Renal cortical epithelial cell (primary cell): ENCODE data around the gene CTLA4. TPM values are rescaled to one million over a fixed set of nuclear protein-coding genes. Genes with fewer than 3 reads are reported as not detected.

Experiments used
- DNase-seq: peaks from one replicate; pipeline ENCODE4 v3.0.0-alpha.2; 2011; ENCODE audit warnings: low read depth
- total RNA-seq: library from RNA; depleted of rRNA; stranded (reverse); fragments of >200 nt; gene quantifications from 2 replicates; pipeline ENCODE4 v1.2.3, GENCODE V29; 2014

The CTLA4 gene
- total RNA-seq, result not detected in 2 replicates

DNA sequence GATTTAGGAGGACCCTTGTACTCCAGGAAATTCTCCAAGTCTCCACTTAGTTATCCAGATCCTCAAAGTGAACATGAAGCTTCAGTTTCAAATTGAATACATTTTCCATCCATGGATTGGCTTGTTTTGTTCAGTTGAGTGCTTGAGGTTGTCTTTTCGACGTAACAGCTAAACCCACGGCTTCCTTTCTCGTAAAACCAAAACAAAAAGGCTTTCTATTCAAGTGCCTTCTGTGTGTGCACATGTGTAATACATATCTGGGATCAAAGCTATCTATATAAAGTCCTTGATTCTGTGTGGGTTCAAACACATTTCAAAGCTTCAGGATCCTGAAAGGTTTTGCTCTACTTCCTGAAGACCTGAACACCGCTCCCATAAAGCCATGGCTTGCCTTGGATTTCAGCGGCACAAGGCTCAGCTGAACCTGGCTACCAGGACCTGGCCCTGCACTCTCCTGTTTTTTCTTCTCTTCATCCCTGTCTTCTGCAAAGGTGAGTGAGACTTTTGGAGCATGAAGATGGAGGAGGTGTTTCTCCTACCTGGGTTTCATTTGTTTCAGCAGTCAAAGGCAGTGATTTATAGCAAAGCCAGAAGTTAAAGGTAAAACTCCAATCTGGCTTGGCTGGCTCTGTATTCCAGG, at the start of gene CTLA4:
Gene CTLA4, plus strand, starts transcription at position 211 of the 640 bp plus-strand sequence. Its CDS starts 172 bp downstream, at position 383.
- DNase-seq, result no peak

GRCh38 chr2:203818656-203819055, 48.9 kb upstream of the CTLA4 start:
- DNase-seq, result no peak

DNA sequence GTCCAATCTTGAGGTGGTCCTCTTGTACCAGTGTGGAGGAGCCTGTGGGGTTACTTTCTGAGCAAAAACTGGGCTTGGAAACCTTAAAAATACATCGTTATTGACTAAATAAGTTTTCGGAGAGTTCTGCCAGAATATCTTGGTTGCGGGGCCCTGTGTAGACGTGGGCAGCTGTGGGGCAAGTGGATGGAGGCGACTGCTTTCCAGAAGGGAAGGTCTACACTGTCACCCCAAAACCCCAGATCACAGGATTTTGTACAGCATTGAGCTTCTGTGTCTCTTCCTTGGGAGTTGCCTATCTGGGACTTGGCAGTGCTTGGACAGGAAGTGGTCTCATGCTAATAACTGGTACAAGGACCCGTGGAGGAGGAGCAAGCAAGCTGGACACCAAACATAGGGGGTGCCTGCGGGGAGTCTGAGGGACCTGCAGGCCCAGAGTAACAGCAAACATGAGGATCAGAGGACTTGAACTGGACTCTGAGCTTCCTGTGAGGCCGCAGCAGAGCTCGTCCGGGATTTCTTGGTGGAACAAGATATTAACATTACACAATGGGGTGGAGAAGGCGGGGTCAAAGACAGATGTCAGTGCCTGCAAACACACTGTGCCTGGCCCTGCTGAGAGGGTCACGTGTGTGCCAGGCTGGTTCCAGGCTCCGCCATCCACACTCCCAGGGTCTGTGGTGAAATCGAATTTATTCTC, 48.0 kb upstream of the CTLA4 start:
- DNase-seq, result no peak

DNA sequence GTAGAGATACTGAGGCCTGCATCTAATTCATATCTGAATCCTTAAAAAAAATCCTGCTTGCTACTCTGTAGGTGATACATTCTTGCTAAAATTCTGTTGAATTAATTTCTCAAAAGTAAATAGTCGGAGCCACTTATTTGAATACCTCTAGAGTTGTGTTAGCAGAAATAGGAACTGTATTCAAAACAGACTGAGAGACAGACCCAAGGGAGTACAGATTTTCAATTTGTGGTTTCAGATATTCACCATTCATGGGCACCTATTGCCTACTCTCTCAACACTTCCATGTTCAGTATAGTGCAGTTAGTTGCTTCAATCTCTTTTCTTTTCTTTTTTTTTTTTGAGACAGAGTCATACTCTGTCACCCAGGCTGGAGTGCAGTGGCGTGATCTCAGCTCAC, 46.6 kb upstream of the CTLA4 start:
- no peak for DNase-seq

DNA sequence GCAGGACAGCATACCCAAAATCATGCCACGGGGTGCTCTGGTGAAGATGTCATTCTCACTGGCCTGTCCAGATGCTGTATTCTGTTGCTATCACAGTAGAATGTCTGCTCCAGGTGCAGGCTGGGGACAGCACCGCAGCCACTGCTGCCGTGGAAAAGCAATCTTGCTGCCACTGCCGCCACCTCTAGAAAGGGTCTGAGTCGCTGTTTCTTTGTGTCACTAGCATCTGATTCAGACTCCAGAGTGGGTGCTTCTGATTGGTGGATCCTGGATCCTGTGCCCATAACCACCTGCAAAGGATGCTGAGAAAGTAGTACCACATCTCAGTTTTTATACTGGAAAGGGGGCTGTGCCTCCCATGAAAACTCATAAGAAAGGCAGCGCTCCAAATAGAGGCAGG, 45.3 kb upstream of the CTLA4 start:
- DNase-seq, result no peak

DNA sequence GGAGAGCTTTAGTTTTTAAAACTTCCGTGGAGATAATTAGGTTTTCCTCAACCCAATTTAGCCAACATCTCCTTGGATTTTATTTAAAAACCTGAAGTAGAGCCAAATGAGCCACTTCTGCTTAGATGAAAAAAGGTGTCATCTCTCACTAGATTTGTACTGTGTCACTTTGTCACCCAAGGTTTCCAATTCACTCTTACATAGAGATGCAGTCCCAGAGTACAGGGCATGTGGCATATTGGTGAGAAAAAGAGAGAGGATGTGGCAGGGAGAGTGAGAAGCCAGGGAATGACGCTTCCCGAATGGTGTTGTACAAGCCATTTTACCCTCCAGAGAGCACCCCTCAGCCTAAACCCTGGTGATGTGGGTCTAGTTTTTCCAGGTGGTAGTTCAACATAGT, 44.4 kb upstream of the CTLA4 start:
- DNase-seq, result no peak

DNA sequence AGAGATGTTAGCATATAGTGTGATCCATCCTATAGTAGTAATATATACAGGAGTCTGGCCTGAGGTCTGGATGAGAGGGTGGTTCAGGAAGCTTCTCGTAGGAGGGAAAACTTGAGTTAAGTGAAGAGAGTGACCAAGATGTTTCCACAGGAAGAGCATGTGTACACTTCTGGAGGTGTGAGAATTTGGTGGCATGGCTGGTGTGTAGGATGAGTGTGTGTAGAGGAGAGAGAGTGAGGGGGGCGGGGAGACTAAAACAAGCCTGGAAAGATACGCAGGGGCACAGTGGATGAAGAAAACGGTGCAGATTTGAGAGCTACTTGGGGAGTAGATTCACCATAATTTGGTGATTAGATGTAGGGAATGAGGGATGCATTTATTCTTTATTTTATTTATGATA, 43.5 kb upstream of the CTLA4 start:
- DNase-seq, result no peak

GRCh38 chr2:203824603-203825002, 43.0 kb upstream of the CTLA4 start:
- DNase-seq, result no peak

- no peak for DNase-seq
Observed at GRCh38 chr2:203826704-203827103, 40.9 kb upstream of the CTLA4 start.

GRCh38 chr2:203830304-203831055, 37.1 kb upstream of the CTLA4 start:
- DNase-seq, result no peak

GRCh38 chr2:203835420-203835819, 32.2 kb upstream of the CTLA4 start:
- DNase-seq, result no peak

GRCh38 chr2:203835892-203836800, 31.4 kb upstream of the CTLA4 start:
- DNase-seq, result no peak

GRCh38 chr2:203840655-203841205, 26.8 kb upstream of the CTLA4 start:
- DNase-seq, result no peak

DNA sequence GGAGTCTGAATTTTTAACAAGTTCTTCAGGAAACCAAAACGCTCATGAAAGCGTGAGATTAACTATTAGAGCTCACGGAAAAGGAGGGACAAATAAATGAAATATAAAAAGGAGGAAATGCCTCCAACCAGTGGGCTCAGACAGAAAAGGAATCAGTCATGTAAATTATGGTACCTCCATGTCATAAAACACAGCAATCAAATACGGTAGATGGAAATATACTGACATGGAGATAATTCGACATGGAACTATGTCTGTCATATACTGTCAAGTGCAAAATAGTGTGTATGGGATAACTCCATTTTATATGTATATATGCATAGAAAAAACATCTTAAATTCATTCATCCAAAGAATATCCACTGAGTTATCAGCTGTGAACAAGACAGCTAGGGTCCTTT, 25.9 kb upstream of the CTLA4 start:
- DNase-seq, result no peak

- no peak for DNase-seq
Observed at GRCh38 chr2:203842373-203842772, 25.2 kb upstream of the CTLA4 start.

DNA sequence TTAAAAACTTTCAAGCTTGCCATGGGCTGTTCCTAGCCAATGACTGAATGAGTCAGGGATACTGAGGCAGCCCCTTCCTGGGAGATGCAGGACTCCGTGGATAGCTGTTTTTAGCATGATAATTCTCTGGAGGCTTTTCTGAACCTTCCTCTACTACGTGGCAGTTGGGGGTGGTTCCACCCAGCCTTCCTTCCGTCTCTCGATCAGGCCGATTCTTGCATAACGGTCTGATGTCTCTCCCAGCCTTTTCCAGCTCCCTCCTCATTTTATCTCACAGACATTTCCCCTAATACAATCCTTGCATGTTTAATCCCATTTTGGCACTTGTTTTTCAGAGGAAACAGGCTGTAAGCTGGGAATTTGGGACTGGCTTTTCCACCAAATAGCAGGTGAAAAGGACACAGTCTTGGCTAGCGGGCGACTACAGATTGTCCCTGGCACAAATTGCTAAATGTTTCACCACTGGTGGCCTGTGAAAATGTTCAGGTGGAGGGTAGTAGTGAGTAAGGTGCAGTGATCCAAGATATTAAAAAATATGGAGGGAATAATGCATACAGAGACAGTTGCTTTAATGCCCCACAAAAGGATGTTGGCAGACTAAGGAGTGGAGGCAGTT, 21.0 kb upstream of the CTLA4 start:
- no peak for DNase-seq

DNA sequence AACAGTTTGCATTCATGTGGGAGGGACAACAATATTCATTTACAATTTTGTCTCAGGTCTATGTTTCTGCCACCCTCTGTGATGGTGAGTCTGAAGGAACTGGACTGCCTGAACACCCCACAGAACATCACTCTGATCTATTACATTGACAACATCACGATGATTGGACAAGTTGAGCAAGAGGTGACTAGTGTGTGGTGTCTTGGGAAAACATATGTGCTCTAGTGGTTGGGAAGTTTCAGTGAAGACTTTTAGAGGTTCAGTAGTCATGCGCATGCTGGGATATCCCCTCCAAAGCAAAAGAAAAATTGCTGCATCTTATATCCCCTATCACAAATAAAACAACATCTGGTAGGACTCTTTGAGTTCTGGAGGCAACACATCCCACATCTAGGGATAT, 18.6 kb upstream of the CTLA4 start:
- no peak for DNase-seq

DNA sequence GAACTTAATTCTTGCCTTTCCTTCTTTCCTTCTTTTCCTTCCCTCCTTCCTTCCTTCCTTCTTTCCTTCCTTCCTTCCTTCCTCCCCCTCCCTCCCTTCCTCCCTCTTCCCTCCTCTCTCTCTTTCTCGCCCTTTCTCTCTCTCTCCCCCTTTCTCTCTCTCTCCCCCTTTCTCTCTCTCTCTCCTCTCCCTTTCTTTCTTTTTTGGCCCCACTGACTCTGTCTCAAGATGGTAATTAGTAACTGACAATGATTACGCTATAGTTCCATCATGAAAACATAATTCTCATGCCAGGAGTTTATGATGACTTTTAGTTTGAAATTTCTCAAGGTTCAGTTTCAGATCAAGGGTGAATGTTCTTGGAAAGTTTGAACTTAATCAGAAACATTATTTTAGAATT, 14.8 kb upstream of the CTLA4 start:
- no peak for DNase-seq

DNA sequence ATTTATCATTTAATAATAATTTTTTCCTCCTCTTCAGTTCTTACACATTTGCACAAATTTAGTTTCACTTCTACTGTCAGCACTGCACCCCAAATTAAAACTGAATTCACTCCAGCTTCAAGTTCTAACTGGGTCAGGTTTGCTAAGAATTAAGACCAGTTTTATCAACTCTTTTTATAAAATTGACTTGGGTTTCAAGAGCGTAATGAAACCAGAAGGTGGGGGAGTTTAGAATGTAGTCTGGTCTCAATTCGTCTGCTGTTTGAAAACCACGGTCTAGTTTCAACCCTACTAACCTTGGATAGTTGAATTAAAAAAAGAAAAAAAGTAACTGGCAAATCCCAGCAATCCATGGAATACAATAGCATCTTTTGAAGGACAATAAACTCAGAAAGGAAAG, 14.3 kb upstream of the CTLA4 start:
- no peak for DNase-seq

GRCh38 chr2:203853722-203854121, 13.8 kb upstream of the CTLA4 start:
- DNase-seq, result no peak

GRCh38 chr2:203855274-203855673, 12.3 kb upstream of the CTLA4 start:
- no peak for DNase-seq
